T-helper 2 cell (primary cell): ENCODE measurements around the gene RNLS.

ENCODE experiments used
- DNase-seq, 5 experiments: peaks; one replicate each; pipeline versions ENCODE4 v3.0.0 to v3.0.0-alpha.2; 2012 to 2022

RNLS gene

GRCh38 chr10:88254091-88254490, 329.0 kb downstream of the RNLS start:
- DNase-seq: no peak

GRCh38 chr10:88253622-88254021, 329.5 kb downstream of the RNLS start:
- DNase-seq: no peak

DNA sequence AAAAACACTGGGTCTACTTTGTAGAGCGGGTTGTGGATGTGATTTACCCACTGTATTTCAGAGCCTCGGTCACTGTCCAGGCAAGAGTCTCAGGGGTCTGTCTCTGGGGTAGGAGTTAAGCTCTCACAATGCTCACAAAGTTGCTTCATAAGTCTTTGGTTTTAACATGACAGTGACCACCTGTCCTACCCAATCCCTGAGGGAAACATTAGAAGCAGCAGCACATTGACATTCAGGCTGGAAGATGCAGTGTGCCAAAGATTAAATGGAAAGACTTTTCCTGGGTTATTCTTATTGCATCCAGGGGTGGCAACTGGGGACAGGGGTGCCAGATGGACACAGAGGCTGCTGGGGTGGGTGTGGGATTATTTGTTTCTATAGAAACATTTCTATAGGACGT, 330.0 kb downstream of the RNLS start:
- no peak for DNase-seq

DNA sequence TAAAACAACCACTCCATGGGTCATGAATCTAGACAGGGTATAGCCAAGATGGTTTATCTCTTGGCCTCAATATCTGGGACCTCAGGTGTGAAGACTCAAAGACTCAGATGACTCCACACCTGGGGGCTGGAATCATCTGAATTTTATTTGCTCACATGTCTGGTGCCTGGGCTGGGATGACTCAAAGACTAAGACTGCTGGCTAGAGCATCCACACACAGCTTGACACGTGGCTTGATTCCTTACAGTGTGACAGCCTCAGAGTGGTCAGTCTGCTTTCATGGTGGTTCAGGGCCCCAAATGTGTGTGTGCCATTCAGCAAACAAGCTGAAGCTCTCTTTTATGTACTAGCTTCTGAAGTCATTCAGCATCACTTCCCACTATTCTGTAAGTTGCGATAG, 333.7 kb downstream of the RNLS start:
- DNase-seq: no peak

GRCh38 chr10:88246675-88247074, 336.4 kb downstream of the RNLS start:
- DNase-seq: no peak

DNA sequence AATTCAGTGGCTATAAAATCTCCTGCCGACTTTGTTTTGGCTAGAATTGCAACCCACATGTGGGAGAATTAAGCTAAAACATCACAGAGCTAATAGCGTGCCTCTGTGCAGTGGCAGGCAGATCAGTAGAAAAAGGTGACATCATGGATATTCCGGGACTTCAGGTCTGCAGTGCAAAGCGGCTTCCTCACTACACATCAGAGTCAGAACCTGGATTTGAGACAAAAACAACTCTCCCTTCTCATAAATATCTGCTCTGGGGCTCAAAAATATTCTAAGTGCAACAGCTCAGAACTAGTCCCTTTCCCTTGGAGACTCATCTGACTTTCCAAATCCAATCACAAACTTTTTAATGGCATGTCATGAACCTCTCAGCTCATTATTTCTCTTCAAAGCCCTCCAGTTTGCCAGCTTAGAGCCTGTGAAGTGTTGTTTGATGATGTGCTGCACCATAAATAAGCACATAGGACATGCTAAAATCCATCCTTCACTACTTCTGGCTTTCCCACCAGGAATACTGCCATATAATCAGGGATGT, 337.1 kb downstream of the RNLS start:
- DNase-seq: no peak

DNA sequence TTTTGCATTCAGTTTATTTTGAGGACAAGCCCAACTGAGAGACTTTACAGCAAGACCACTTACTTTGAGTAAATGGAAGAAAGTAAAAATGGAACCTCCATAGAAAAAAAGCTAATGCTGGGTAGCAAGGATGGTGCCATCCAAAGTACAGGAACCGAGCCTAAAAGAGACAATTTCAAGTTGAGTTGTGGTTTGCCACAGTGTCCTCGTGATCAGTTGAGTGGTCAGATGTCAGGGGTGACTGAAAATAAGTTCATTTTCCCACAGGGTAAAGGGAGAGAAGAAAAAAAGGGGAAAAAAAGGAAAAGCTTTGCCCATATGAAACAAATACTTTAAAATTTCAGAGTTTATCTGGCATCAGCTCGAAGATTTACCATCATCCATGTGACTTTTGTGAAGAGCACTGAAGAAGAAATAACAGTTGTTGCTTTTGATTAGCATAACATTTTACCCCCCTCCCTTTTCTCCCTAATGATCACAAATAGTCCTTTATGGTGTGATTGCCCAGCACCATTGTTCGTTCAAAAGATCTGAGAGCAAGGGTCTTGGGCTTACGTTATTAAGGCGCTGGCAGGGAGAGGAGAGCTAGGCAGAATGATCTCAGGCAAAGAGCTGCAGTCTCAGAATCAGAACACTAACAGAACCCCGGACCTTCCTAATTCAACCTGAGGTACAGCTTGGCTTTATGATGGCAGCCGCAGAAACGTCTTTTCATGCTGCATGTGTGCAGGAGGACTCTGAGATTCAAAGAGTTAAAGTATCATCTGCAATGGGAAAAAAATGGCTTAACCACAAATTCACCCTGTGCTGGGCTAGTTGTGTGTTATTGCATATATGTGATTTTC, 338.1 kb downstream of the RNLS start:
- DNase-seq: no peak

DNA sequence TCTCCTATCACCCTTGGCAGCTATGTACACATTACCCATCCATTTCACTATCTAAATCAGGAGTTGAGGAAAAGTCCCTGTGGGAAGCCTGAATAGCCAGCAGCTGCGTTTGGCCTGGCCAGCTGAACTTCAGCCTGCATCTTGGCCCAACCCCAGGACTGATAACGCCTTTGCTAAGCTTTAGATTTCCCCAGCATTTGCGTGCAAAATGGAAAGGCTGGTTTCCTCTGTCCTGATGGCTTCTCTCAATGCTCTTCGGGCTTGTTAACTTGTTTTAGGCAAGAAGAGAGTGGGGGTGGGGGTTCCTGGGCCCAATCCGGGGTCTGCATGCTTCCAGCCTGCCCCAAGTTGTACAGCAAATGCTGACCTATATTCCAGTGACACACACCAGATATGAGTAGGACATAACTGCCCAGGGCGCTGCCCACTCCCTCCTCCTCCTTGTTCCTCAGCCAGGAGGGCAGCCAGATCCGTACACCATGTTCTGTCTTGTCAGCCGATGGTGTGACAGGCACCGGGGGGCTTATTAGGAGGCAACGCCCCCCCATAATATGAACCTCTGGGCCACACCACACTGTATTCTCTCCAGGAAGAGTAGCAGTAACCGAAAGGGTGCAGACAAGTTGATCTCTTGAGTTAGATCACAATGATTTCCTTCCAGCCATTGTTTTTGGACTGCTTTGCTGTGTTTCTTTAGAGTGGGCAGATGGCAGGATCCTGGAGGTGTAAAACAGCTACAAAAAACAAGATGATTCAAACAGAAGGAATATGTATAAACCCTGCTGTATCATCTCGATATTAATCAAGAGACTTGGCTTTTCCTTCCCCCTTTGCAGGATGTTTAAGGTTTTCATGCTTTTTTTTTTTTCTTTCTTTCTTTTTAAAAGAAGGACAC, 339.0 kb downstream of the RNLS start:
- DNase-seq: no peak

DNA sequence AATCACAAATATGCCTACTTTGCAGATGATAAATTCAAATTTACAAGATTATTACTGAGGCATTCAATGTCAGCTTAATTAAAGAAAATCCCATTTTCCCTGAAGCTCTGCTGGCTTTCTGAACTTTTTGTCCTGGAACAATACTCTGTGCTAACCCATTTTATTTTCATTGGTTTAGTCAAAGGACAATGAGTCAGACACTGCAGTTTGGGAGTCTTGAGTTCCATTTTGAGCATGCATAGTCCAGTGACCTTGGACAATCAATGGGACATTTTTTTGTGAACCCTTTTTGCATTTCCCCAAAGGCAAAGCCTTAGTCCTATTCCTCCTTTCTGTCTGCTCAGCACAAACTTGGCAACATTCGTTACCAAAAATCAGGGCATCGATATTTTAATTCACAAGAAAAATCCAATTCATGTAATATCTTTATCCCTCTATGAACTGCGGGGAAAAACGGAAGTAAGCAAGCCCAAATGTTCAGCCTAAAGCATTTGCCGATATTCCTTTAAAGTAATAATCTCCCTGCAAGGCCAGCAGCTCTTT, 339.8 kb downstream of the RNLS start:
- DNase-seq: no peak

DNA sequence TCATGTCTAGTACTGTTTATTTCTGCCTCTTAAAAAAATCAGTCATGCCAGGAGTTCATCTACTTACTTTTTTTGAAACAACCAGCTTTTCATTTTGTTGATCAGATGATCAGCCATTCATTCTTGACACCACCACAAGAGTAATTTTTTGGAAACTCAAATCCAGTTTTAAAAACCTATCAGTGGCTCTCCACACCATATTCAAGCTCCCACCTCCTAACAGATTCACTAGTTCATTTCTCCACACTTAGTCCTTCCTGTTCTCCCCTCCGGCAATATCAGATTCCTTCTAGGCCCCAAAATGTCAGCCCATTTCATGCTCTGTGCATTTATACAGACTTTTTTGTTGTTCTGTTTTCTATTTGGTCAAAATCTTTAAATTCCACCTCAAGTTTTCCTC, 341.6 kb downstream of the RNLS start:
- DNase-seq: no peak

DNA sequence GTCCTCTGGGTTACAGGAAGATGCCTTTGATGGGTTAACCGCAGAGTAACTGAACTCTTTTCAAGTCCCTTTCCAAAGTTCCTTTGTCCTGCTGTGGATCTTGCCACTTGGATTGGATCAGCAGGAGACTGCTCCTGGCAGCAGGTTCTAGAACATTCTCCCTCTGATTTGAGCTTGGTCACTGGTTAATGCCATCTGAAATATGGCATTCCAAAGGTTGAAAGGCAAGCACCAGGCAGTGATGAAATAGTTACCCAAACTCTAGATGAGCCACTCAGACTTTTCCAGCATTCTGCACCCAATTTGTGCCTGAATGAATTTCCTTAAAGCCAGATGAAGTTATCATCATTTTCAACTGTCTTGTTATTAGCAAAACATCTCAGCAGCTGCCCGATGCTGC, 343.9 kb downstream of the RNLS start:
- DNase-seq: no peak

DNA sequence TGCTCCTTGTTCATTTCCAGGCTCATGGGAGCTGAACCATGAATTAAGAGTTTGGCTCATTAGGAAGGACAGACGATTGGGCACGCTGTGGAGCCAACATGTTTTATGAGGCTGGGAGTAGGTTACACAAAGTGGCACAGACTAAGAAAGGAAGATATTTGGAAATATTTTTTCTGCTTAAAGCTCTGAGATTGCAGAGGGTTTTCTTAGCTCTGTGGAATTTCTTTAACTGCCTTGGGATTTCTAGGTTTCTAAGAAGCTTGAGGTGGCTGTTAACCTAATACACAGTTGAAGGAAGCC, 344.6 kb downstream of the RNLS start:
- DNase-seq: no peak

DNA sequence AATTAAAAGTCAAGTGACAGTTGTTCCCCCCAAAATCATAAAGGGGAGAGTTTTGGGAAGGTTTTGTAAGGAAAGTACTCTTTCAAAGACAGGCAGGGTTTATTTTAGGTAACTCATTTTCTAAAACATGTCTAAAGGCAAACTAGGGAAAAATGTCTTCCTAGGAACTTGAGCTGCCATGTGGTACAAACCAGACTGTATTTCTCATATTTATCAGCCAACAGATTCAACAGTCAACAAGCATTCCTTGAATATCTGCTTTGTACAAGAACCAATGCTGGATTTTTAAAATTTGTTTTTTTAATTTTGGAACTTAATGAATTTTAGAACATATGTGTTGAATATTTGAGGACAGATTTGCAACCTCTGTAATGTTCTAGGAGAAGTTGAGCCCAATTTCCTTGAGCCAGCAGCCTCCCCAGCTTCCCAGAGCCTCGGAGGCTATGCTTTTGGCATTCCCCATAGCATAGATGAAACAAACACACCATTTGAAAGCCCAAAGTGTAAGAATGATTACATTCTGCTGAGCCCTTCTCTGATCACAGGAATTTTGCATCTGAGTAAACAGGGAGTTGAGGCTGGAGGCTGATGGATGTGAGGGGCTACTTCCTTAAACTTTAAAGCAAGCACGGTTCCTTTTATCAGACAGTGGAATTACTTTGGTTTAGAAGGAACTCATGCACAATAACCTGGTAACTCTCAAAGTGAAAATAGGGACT, 345.1 kb downstream of the RNLS start:
- DNase-seq: no peak

DNA sequence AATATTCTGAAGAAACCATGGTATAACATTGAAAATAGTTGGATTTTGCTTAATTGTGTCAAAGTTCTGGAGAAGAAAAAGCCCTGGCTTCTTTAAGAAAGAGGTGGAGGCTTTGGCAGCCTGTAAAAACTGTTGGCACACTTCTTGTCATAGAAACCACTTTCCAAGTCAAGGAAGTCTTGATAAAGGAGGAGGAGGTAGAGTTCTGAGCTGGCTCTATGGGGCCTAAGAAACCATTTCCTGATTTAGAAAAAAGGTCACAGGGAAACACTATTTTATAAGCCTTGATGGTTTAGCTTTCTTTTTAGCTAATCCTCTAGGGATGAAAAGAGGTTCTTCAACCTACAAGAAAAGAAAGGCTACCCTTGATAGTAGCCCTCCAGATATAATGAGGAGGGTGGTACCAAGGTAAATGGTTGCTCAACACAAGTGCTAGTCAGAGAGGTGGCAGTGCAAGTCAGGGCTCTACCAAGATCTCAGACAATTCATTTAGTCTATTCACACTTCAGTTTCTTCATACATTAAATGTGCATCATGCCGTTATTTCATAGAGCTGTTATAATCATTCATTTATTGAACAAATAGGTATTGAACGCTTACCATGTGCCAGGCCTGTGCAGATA, 346.9 kb downstream of the RNLS start:
- no peak for DNase-seq

DNA sequence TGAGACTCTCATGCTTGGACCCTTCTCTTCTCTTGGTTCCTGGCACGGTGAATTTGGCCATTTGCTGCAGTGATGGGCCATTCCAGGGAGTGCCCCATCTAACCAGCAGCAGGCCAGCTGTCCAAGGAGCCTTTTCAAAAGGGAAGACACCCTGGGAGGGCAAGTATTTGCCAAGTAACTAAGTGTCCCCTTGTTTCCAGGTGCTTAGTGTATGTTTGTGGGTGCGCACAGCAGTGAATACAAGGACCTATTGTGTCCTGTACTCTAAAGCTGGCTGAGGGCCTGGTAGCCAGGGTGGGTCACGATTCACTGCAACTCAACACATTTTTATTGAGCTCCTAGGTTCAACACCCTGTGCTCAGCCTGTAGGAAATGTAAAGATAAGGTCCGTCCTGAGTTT, 348.8 kb downstream of the RNLS start:
- DNase-seq: no peak

DNA sequence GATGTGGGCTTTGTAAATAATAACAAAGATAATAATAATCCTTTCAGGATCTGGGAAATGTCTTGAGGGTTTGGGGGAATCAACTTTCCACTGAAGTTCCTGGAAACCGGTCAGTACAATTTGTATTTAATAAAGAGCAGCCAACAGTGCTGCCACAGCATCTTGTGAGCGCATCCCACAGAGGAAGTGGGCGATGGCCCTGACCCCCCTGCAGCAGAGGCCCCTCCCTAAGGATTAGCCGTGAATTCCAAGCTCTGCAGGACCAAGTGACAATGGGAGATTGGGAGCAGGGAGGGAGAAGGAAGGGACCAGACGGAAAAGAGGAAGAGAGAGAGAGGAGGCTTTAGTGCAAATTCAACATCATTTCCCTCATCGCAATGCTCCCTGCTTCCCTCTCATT, 349.2 kb downstream of the RNLS start:
- DNase-seq: no peak

GRCh38 chr10:88232983-88233543, 350.1 kb downstream of the RNLS start:
- no peak for DNase-seq

DNA sequence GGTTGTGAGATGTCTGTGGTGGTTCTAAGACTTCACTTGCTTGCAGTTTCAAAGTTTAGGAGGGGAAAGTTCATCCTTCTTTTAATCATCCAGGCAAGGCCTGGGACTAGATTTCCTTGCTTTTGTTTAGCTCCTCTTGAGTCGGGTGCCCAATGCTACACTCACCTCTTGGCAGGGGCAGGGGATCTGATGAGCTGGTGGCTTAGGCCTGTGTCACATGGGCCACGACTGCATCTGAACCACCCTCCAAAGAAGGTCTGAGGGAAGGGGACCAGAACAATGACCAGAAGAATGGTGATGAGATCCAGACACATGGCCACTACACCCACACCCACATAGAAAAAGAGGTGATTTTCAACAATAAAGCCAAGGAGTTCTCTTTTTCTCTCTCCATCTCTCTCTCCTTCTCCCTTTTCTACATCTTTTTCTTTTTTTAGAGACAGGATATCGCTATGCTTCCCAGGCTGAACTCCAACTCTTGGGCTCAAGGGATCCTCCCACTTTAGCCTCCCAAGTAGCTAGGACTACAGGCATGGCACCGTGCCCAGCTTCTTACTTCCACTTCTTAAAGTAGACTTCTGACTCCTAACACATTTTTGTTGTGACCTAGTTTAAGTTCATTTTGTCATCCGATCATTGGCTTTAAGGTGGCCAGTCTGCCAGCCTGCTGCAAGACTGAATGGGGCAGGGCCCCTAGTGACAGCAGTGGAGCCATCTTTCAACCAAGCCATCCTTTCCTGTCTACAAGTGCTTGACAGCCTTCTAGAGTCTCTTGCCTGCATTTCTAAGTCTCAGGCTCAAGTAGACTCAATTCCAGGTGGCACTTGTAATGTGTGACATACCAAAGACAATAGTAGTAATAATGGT, 350.9 kb downstream of the RNLS start:
- DNase-seq: no peak

GRCh38 chr10:88230251-88230650, 352.9 kb downstream of the RNLS start:
- DNase-seq: no peak

DNA sequence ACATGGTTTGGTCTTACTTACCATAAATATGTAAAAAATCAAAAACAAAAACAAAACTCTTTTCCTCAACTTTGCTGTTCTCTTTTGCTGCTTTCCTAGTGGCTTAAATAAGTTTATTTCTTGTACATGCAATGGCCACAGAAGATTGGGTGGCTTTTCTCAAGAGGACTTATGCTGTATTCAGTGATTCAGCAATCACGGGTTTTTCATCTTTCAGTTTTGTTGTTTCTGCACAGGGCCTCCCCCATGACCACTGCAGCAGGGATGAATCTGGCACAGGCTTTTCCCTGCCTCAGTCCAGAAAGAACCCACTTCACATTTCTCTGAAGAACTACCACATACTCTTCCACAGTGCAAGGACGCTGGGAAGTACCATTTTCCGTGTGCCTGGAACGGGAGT, 355.0 kb downstream of the RNLS start:
- DNase-seq: no peak
